Ovary (tissue), 9 donors: Measurements from ENCODE around the gene SGTA. TPM values are rescaled to one million over a fixed set of nuclear protein-coding genes. Genes with fewer than 3 reads are reported as not detected.

Source experiments
- DNase-seq, 5 donors: peaks; one replicate each; pipeline ENCODE4 v3.0.0-alpha.2; 2019 to 2020
- H3K27ac ChIP-seq, 2 donors: fragments of 200-600 bp; one replicate each; pipeline versions ENCODE4 v1.5.1 to v1.8.0; 2019 to 2022
- H3K27me3 ChIP-seq: fragments of 200-600 bp; one replicate; pipeline ENCODE4 v1.8.0; 2022
- H3K36me3 ChIP-seq: fragments of 200-600 bp; sonication (generic); one replicate; pipeline ENCODE4 v1.5.1; 2019
- H3K4me1 ChIP-seq: one replicate; pipeline ENCODE4 v1.8.1; 2013; ENCODE audit warnings: mild to moderate bottlenecking, moderate library complexity; ENCODE audit not compliant: insufficient read depth
- H3K4me3 ChIP-seq: fragments of 200-600 bp; sonication (generic); one replicate; pipeline ENCODE4 v1.5.1; 2017
- H3K9me3 ChIP-seq, 2 donors: fragments of 200-600 bp in 1 of 2; sonication (generic) in 1 of 2; one replicate each; pipeline versions ENCODE4 v1.5.1 to v1.8.1; 2013 to 2019; ENCODE audit warnings: mild to moderate bottlenecking in 1 of 2, moderate library complexity in 1 of 2
- CTCF ChIP-seq, 3 donors: fragments of 450-650 bp in 2 of 3; fragments of 200-600 bp in 1 of 3; IDR thresholded peaks; one replicate each; pipeline versions ENCODE4 v1.5.1 to v1.8.0; 2016 to 2022; ENCODE audit warnings: antibody characterized with exemption in 3 of 3, mild to moderate bottlenecking in 1 of 3
- EP300 ChIP-seq: sonication (generic); formaldehyde crosslinking; IDR thresholded peaks from one replicate; pipeline ENCODE4 v1.6.1; 2017; ENCODE audit warnings: antibody characterized with exemption
- POLR2A ChIP-seq: fragments of 450-650 bp; IDR thresholded peaks from one replicate; pipeline ENCODE4 v1.6.1; 2017; ENCODE audit warnings: antibody characterized with exemption, mild to moderate bottlenecking, moderate library complexity
- WGBS, 3 donors: extraction: QIAGEN DNeasy Blood & Tissue Kit in 1 of 3; methylation state at CpG; one replicate each; pipeline versions ENCODE4 v1.1.5 to v1.1.7; 2013 to 2017; 5-methylcytosine and 5-hydroxymethylcytosine counted together
- intact Hi-C, 4 donors: fragments of 100-400 bp; cut with DNase I; formaldehyde crosslinking; loops; one replicate each; pipeline versions ENCODE4 v1.11.0 to v1.15.1; 2022 to 2023
- polyA plus RNA-seq, 2 donors: library from polyadenylated mRNA; stranded (reverse); fragments of 200-250 nt in 1 of 2; fragments of 350-450 nt in 1 of 2; fragmentation: Illumina TruSeq in 1 of 2; extraction: RNeasy Lipid Tissue Mini Kit (QIAGEN cat#74804) in 1 of 2; gene quantifications; one replicate each; pipeline ENCODE4 v1.2.3, GENCODE V29; 2013 to 2014
- total RNA-seq, 7 donors: library from RNA; depleted of rRNA in 2 of 7; stranded (reverse); fragments of >200 nt in 2 of 7; fragmentation: NEBNext Ultra II Directional in 3 of 7; extraction: Animal tissue kit (Norgen Biotek cat#: 25700) in 3 of 7; gene quantifications; one replicate each; pipeline versions ENCODE4 v1.1.0 to v1.2.4, GENCODE V29; 2016 to 2023
- donor health status: DM: no; HTN: no; CAD: no; lungs with moderate emphysema.
- donor health status: DM: no; HTN: no; CAD: no.
- donor health status: Bipolar disorder and iron deficiency.
- donor health status: DM: yes; HTN: yes; CAD: no.
- donor health status: DM: no; HTN: no; CAD: no.
- donor health status: DM: yes; HTN: yes; CAD: no.

SGTA gene
- total and polyA plus RNA-seq, 9 donors: 27.0 to 65.5 (median 53.4) TPM

- Histone ChIP-seq H3K27ac (no peak overlapping the region), H3K9me3 (no peaks in the 10 kb centered on the region), H3K4me1 (peaks cover 7% of the 10 kb centered on the region), H3K36me3 (no peaks in the 10 kb centered on the region), H3K4me3 (no peak overlapping the region), H3K27me3 (no peaks in the 10 kb centered on the region)
- WGBS, 3 donors: 66 to 81% (median 71%) methylated on average over 16 of the region's 16 CpGs
- TF ChIP-seq CTCF (IDR thresholded peaks at IDR 0.05) (no peak), EP300 (no peak), POLR2A (no peak)
- no peak for DNase-seq
- intact Hi-C loops: no loop called here
These were observed 33.6 kb upstream of the SGTA start for GRCh38 chr19:2816641-2817040.

- Histone ChIP-seq H3K27me3 (no peaks in the 10 kb centered on the region), H3K27ac (no peak overlapping the region), H3K36me3 (no peaks in the 10 kb centered on the region), H3K4me3 (no peak overlapping the region), H3K9me3 (no peaks in the 10 kb centered on the region), H3K4me1 (peaks cover 7% of the 10 kb centered on the region)
- DNase-seq: no peak
- no peak for TF ChIP-seq EP300
- no peak for TF ChIP-seq CTCF (IDR thresholded peaks at IDR 0.05)
- no peak for TF ChIP-seq POLR2A
- WGBS, 3 donors: 79 to 83% (median 83%) methylated on average over 15 of the region's 15 CpGs
- intact Hi-C loops: no loop called here
These were observed 32.9 kb upstream of the SGTA start for GRCh38 chr19:2815923-2816322.

GRCh38 chr19:2815191-2815614 lies 32.1 kb upstream of the SGTA start:
- TF ChIP-seq POLR2A: no peak
- no peak for TF ChIP-seq EP300
- TF ChIP-seq CTCF (IDR thresholded peaks at IDR 0.05): no peak
- WGBS, 3 donors: 86 to 94% (median 87%) methylated on average over 12 to 13 of the region's 13 CpGs
- no peaks in the 10 kb centered on the region for H3K36me3 ChIP-seq
- DNase-seq: no peak
- H3K4me3 ChIP-seq: no peak overlapping the region
- intact Hi-C loops: no loop called here
- no peaks in the 10 kb centered on the region for H3K27me3 ChIP-seq
- no peak overlapping the region for H3K27ac ChIP-seq
- peaks cover 2% of the 10 kb centered on the region for H3K4me1 ChIP-seq
- no peaks in the 10 kb centered on the region for H3K9me3 ChIP-seq

- TF ChIP-seq CTCF (IDR thresholded peaks at IDR 0.05) (no peak), EP300 (no peak), POLR2A (no peak)
- no peak for DNase-seq
- Histone ChIP-seq H3K36me3 (no peaks in the 10 kb centered on the region), H3K27me3 (no peaks in the 10 kb centered on the region), H3K4me3 (no peak overlapping the region), H3K27ac (no peak overlapping the region), H3K9me3 (no peaks in the 10 kb centered on the region), H3K4me1 (no peaks in the 10 kb centered on the region)
- 91 to 97% (median 95%) methylated on average over 11 of the region's 11 CpGs for WGBS, 3 donors
- intact Hi-C loops: no loop called here
These were observed 31.4 kb upstream of the SGTA start for GRCh38 chr19:2814426-2814825.
